ENCODE results near the gene RBL1.
"Not testable (repeated sequence)": the region's sequence is repeated elsewhere in the genome, so short reads cannot be mapped to it uniquely, and the experiment has no call there.

RBL1 gene, protein sequence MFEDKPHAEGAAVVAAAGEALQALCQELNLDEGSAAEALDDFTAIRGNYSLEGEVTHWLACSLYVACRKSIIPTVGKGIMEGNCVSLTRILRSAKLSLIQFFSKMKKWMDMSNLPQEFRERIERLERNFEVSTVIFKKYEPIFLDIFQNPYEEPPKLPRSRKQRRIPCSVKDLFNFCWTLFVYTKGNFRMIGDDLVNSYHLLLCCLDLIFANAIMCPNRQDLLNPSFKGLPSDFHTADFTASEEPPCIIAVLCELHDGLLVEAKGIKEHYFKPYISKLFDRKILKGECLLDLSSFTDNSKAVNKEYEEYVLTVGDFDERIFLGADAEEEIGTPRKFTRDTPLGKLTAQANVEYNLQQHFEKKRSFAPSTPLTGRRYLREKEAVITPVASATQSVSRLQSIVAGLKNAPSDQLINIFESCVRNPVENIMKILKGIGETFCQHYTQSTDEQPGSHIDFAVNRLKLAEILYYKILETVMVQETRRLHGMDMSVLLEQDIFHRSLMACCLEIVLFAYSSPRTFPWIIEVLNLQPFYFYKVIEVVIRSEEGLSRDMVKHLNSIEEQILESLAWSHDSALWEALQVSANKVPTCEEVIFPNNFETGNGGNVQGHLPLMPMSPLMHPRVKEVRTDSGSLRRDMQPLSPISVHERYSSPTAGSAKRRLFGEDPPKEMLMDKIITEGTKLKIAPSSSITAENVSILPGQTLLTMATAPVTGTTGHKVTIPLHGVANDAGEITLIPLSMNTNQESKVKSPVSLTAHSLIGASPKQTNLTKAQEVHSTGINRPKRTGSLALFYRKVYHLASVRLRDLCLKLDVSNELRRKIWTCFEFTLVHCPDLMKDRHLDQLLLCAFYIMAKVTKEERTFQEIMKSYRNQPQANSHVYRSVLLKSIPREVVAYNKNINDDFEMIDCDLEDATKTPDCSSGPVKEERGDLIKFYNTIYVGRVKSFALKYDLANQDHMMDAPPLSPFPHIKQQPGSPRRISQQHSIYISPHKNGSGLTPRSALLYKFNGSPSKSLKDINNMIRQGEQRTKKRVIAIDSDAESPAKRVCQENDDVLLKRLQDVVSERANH

DNA sequence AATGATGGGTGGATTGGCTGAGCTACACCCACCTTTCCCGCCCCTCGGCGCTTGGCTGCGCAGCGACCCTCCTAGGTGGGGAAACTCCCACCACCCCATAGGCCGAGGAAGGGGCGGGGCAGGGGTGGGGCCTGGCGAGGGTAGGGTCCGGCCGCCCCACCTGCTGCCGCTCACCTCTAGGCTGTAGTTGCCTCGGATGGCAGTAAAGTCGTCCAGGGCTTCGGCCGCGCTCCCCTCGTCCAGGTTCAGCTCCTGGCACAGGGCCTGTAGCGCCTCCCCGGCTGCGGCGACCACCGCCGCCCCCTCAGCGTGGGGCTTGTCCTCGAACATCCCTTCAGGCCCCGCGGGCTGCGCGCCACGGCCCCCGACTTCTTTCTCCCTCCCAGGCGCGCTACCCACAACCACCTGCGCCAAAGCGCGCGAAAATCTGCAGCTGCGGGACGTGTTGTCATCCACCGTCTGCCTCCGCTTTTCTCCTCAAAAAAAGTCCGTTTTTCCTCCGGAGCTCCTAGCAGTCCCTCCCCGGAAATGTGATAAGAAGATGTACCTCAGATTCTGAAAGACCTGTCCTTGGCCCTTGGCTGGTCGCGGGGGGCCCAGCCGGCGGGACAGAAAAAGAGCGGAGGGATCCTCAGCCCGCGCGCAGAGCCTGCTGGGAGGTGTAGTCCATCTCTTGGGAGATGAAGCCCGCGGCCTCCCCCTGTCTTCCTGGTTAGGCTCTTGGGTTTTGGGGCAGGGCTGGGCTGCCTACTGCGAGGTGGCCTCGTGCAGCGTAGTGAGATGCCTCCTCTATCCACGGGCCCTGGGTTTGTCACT, at the start of gene RBL1:
RBL1 (minus strand) TSS at position 399 of the 816 bp plus-strand sequence; CDS start at position 330, 69 bp downstream.
- DNase-seq (ENCODE audit: low read depth), result peak; percentile 48

DNA sequence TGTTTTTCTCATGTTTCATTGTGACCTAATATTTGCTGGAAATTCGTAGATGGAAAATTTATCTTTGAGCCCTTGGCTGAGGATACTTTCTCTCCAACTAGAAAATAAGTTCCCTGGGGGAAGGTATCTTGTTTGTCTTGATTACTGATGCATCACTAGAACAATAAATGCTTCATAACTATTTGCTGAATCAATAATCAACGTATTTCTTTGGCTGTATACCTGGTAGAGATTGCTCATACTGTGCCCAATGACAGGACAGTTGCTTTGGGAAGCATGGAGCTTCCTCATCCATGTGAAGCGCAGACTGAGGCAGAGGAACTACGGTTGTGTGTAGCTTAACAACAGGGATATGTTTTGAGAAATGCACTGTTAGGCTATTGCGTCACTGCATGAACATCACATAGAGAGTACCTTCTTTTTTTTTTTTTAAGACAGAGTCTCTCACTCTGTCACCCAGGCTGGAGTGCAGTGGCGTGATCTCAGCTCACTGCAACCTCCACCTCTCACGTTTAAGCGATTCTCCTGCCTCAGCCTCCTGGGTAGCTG, 49.1 kb upstream of the RBL1 start:
- no peak for DNase-seq (ENCODE audit: low read depth)

DNA sequence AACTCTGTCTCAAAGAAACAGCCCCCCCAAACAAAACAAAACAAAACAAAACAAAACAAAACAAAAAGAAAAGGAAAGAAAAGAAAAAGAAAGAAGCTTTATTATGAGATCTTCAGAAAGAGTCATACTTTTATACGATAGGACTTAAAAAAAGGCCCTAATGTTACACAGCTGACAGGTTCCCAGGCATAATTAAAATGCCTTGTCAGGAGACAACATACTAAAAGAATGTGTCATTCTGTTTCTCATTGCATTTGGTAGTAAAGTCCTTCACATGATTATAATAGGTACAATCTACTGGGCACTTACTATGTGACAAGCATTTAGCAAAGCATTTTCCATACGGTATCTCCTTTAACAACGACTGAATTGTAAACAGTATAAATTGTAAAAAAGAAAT, 46.9 kb upstream of the RBL1 start:
- no peak for DNase-seq (ENCODE audit: low read depth)

DNA sequence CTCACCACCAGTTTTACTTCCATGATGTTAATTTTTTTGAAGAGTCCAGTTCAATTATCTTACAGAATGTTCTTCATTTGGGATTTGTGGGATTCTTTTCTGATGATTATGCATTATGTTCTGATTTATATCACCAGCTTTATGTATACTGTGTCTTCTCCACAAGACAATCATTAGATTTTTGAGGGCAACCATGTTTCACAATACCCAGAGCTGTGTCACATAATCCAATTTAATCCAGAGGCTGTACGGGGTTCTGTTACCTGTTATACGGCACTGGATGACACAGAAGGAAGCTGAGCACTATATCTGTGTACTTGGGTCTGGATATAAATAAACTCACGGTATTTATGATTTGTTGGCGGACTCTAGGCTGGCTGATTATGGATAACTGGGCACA, 41.8 kb upstream of the RBL1 start:
- DNase-seq (ENCODE audit: low read depth), result no peak

DNA sequence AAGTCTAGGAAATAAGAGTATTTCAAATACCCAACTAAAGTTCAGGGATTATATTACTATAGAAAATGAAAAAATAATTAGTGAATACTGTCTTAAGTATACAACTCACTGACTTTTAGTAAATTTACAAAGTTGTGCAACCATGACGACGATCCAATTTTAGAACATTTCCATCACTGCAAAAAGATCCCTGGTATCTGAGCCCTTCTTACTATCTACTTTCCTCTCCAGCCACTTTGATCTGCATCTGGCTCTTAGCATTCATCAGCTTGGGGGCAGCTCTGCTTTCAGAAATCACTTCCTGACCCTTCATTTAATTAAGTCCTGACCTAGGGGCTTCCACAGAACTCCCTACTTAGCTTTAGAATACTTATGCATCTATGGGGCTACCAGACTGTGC, 38.2 kb upstream of the RBL1 start:
- no peak for DNase-seq (ENCODE audit: low read depth)

DNA sequence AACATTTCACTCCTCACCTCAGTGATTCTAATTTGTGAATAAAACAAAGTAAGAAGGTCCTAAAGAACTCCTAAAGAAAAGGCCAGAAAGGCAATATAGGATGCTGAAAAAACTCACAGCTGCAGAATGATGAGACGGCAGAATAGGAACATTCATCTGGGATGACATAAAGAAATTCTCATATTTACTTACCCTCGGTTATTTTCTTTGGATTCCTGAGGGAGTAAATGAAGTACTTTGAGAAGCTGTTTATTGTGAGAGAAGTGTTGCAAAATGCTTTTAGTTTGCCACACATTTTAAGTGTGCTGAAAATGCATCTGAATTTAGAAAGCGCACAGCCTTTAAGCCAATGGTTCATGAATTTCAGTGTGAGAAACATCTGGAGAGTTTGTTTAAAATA, 35.7 kb upstream of the RBL1 start:
- no peak for DNase-seq (ENCODE audit: low read depth)

DNA sequence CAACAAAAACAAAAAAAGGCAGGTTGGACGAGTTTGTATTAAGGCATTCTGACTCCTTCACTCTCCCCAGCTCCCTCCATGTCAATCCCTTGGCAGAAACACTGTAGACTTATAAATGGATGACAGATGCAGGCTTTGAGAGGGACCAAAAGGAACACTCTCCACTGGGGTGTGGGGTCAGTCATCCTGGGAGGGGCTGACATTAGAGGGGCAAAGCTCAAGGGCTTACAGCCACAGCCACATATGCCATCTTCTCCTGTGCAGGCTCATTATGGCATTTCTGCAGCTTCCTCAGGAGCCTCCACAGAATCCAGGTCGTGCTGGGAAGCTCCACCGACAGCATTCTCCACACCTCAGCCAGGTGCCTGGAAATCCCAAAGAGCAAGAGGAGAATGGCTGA, 33.0 kb upstream of the RBL1 start:
- DNase-seq (ENCODE audit: low read depth), result no peak

DNA sequence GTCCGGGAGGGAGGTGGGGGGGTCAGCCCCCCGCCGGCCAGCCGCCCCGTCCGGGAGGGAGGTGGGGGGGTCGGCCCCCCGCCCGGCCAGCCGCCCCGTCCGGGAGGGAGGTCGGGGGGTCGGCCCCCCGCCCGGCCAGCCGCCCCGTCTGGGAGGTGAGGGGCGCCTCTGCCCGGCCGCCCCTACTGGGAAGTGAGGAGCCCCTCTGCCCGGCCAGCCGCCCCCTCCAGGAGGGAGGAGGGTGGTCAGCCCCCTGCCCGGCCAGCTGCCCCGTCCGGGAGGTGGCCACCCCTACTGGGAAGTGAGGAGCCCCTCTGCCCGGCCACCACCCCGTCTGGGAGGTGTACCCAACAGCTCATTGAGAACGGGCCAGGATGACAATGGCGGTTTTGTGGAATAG, 30.5 kb upstream of the RBL1 start:
- DNase-seq (ENCODE audit: low read depth), result not testable (repeated sequence)

DNA sequence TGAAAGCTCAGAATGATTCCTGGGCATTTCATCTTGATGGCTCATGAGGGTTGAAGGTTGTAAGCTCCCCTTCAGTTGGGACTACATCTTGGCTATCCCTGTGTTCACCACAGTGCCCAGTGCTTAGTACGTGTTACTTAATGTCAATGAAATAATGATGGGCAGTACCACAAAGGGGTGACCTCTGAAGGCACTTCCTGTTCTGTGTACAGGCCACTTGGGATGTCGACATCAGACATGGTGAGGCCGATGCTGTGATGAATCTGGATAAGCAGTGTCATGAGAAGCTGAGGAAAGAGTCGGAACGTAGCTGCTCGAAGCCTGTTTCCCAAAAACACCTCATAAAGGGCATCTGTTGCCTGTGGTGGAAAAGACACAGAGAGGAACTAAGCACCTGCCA, 27.6 kb upstream of the RBL1 start:
- no peak for DNase-seq (ENCODE audit: low read depth)

DNA sequence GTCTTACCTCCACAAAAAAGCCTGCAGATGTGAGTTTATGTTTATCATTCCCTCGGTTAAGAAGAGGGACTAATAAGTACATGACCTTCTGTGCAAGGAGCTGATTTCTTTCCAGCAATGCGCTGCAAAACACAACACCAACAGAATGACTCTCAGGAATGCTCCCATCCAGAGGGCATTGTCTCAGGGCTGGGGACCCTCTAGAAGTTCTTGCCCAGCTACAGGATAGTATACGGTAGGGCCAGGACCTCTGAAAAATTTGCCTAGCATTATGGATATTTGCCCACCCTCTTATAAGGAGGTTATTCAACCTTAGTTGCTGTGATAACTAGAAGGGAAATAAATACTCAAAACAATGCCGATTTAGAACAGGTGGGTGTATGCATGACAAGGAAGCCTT, 24.7 kb upstream of the RBL1 start:
- no peak for DNase-seq (ENCODE audit: low read depth)

DNA sequence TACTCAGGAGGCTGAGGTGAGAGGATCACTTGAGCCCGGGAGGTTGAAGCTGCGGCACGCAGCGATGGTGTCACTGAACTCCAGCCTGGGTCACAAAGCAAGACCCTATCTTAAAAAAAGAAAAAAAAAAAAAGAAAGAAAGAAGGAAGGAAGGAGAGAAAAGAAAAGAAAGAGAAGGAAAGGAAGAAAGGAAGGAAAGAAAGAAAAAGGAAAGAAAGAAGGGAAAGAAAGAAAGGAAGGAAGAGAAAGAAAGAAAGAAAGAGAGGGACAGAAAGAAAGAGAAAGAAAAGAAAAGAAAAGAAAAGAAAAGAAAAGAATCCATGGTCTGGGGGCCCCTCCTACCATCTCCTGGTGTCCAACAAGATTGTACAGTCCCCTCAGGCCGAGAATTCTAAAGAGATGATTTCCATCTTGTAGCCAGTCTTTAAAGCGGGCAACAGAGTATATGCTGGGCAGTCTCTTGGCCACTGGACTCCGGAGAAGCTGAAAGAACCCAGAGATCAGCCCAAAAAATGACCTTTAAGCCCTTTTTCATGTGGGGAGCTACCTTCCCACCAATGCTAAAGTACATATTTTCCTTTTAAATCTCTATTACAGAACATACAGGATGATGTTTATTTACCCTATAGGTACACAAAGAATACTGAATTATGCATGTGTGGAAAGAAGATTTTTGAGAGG, 23.7 kb upstream of the RBL1 start:
- no peak for DNase-seq (ENCODE audit: low read depth)

DNA sequence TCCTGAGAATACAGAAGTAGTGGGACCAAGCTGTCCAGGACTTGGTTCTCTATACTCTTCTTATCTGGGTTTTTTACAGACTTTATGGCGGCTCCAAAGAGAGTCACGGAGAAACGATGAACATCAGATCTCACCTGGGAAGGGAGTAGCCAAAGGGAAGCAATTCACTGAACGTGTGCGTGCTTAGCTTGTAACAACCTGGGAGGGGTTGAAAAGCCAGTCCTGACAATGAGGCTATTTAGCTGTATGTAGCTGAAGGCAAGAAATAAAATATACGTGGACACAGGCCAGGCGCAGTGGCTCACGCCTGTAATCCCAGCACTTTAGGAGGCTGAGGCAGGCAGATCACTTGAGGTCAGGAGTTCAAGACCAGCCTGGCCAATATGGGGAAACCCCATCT, 18.2 kb upstream of the RBL1 start:
- DNase-seq (ENCODE audit: low read depth), result no peak

DNA sequence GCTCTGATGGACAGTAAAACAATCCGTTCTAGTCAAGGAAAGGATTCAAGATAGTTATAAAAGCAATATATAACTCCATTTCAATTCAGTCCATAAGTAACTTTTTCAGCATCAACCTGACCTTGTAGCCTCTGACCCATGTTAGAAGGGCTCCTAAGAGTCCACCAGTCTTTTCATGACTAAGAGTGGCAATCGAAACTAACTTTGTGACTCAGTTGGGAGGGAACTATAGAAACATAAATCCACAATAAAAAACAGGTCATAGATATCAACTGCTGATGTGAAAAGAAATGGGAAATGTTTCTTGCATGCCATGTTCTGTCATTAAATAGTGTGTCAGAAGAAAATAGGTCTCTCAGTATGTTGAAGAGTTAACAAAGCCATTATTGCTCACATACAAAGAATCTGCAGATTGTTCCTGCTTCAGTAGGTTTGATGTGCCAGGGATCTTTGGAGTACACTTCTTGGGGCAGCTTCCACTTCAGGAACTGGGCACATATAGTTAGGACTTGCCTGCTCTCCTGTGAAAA, 16.2 kb upstream of the RBL1 start:
- no peak for DNase-seq (ENCODE audit: low read depth)

DNA sequence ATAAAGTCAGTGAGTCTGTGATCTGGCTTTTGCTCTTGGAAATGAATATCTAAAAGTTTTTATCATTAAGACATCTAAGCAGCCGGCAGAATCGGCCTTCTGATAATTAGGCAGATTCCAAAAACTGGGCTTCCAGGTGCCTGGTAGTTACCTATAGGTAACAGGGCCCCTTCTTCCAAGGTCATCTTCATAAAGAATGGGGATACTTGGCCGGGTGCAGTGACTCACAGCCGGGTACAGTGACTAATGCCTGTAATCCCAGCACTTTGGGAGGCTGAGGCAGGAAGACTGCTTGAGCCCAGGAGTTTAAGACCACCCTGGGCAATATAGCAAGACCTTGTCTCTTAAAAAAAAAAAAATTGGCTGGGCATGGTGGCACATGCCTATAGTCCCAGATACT, 12.9 kb upstream of the RBL1 start:
- no peak for DNase-seq (ENCODE audit: low read depth)

DNA sequence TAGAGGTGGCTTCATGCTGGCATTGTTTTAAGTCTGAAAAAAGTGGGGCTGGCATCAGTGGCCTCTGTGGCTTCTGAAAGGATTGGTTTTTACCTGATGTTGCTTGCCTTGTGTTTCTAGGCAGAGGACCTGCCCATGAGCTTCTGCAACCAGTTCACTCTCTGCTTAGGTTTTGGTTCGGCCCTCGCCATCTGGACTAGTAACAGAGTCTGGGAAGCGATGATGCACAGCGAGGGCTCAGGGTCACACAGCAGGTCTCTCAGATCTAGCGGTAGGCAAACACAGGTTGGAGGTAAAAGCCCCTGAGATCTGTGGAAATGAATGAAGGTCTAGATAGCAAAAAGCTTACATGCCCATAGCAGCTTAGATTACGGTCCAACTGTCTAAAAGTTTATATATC, 6.8 kb upstream of the RBL1 start:
- no peak for DNase-seq (ENCODE audit: low read depth)

DNA sequence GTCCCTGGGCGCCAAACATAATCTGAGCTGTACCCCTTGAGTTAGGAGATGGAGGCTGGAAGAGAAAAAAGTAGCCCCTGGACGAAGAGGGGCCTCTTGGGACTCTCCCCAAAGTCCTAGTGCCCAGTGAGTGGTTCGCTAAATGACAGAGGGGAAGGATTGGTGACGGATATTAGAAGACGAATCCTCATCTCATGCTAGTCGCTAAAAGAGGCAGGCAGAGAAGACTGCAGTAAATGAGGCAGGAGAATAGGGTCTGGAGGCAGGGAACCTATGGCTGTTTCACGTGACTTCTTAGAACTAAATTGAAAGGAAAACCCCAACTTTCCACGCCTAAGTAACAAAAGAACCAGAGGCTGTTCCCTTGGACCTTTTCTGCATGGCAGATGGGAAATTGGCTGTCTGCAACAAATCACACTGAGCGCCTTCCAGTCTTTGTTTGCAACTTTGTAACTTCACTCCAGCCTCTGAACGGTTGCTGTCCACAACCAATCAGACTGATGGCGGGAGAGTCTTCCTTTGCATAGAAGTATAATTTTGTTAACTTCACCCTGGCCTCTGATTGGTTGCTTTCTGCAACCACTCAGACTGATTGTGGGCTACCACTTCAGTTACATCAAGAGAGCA, 731 bp upstream of the RBL1 start:
- no peak for DNase-seq (ENCODE audit: low read depth)

DNA sequence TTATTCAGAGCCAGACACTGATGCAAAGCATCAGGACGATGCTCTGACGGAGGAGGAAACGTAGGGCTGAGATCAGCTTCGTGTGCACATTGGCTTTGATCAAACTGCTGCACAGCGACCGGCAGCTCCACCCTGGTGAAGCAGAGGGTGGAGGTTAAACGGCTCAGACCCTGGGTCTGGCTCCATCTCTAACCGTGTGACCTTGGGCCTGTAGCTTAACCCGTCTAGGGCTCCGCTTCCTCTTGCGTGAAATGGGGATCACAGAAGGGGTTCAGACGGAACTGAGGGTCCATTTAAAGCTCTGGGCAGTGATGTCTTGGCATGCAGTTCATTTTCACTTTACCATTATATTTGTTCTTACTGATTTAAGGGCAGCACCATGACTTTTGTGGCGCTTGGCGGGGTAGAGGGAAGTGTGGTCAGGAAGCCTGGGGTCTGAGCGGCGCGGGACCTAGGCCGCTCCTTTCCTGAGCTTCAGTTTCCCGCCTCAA, 644 bp downstream of the RBL1 start:
- DNase-seq (ENCODE audit: low read depth), result no peak

DNA sequence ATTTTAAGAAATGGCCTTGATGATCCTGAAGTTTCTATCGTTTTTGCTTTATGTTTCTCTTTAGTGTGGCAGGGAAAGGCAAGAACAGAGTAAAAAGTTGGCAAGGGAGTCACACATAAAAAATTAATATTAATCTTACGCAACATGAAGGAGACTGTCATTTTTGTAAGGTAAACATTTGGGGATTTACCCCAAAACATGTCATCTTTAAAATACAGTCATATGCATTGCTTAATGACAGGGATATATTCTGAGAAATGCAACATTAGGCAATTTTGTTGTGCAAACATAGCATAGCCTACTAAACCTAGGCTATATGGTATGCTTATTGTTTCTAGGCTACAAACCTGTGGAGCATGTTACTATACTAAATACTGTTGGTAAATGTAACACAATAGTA, 5.4 kb downstream of the RBL1 start:
- DNase-seq (ENCODE audit: low read depth), result no peak

DNA sequence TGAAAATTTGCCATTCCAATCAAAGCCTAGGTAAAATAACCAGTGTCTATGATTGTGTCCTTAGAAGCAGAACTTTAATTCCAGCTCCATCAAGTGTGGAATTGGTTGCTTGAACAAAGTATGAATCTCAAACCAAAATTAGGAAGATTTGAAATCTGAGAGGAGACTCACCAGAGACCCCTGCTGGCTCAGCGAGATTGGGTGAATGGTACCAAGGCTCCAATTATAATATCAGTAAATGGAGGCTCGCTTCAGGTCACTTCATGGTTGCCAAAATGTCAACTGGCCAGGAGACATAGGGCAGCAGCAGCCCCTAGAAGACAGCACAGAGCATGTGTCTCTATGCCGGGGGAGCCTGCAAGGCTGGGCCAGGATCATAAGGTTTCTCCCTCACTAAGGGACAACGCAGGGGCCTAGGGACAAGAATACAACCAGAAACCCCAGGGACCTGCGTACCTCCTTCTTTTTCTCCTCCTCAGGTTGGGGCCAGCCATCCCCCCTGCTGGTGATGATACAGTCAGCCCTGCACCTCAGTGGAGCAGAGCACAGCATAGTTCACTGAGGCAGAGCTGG, 14.0 kb downstream of the RBL1 start:
- DNase-seq (ENCODE audit: low read depth), result no peak

DNA sequence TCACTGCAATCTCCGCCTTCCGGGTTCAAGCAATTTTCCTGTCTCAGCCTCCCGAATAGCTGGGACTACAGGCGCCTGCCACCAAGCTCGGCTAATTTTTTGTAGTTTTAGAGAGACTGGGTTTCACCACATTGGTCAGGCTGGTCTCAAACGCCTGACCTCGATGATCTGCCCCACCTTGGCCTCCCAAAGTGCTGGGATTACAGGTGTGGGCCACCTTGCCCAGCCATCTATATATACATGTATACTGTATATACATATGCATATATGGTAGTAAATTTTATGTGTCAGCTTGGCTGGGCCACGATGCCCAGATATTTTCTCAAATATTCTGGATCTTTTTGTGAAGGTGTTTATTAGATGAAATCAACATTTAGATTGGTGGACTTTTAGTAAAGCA, 18.8 kb downstream of the RBL1 start:
- DNase-seq (ENCODE audit: low read depth), result no peak

Measured in CMK (cell line).